ENCODE data around the gene DUOXA2.
"Not testable (repeated sequence)": the region's sequence is repeated elsewhere in the genome, so short reads cannot be mapped to it uniquely, and the experiment has no call there.

Gene DUOXA2

GRCh38 chr15:45117308-45118130, 3.4 kb downstream of the DUOXA2 start:
- no peak for DNase-seq

GRCh38 chr15:45118131-45118588, 4.0 kb downstream of the DUOXA2 start:
- DNase-seq = peak; percentile 90 to 93

DNA sequence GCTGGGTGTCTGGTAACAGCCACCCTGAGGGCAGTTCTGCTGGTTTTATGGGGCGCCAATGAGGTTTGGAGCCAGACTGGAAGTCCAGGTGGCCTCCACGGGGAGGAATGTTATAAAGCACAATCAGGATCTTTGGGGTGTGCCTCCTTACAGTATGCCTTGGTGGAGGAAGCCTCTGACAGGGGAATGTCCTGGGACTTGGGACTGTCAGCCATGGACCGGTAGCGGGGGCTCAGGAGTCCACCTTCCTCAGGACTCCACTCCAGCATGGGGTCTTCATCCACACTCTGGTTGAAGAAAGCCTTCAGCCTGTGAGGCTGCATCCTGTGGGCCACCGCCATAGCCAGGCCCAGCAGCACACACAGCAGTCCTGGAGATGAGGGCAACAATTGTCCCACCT, 4.9 kb downstream of the DUOXA2 start:
- DNase-seq = no peak

DNA sequence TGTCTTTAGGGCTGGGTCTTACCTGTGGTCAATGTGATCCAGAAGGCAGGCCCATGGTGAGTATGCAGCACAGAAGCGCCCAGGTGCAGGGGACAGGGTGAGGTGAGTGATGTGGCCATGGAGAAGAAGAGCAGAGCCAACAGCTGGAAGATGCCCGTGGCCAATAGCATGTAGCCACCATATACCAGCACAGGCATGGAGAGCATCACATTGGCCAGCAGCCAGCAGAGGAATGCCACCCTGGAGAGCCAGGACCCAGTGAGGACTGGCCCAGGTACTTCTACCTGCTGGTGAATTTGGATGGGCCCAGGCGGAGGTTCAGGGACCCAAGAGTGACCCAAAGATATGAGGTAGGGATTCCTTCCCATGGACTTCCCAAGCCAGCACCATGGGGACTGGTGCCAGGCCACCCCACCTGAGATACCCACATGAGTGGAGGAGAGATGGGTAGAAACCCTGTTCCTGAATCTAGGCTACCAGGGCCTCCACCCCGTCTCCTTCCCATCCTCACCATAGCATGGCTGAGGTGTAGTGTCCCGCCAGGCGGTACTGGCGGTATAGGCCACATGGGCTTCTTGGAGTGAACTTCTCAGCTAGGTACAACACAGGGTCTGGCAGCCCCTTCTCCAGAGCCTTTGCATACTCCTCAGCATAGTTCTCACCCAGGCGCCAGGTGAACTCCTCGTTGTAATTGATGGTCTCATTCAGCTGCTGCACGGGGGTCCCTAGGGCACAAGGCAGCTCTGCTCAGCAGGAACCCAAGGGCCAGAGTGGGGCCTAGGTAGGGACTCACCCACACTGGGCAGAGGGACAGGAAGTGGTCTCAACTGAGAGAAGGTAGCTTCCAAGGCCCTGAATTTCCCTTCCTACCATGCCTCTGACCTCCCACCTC, 6.2 kb downstream of the DUOXA2 start:
- DNase-seq = no peak

- no peak for DNase-seq
Measured at GRCh38 chr15:45121020-45121419, 6.9 kb downstream of the DUOXA2 start.

- DNase-seq = no peak
Measured at GRCh38 chr15:45121706-45122417, 7.7 kb downstream of the DUOXA2 start.

- DNase-seq = no peak
Measured at GRCh38 chr15:45122719-45123118, 8.6 kb downstream of the DUOXA2 start.

DNA sequence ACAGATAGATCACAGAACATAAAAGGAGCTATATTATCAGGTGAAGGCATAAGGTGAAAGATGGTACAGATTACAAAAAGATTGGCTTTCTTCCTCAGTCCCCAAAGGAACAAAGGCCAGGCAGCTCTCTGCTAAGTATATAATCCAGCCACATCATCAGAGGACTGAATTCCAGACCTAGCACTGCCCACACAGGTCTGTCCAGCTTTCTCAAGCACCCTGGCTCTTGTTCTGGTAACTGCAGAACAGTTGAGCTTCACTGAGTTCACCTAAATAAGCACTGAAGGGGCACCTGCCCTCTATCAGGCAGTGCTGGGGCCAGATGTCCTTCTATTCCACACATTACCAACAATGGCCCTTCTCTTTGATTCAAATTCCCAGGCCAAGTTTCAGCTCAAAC, 9.3 kb downstream of the DUOXA2 start:
- DNase-seq = no peak

DNA sequence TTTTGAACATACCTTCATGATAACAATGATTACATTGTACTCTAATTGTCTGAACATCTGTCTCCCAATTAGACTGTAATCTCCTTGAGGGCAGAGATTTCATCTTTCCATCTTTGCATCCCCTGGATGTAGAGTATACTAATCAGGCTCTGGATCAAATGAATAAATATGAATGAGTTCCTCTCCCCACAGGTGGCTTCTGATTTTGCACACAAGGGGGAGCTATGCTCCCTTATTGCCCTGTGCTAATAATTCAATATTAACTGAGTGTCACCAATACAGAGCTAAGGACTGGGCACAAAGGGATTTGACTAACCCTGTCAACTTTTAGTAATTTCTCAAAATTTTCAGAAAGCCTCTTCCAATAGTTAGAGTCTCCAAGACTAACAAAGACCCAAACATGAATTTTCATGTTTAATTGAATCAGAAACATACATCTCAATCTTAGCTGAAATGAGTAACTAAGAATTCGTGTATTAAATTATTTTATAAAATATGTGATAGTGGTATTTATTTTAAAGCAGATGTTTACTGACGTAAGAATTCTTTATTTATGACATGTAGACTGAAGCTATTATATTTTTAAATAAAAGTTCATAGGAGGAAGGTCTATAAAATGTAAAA, 12.5 kb downstream of the DUOXA2 start:
- DNase-seq = peak in 1 of 2 experiments; percentile 34

GRCh38 chr15:45128971-45129639, 15.0 kb downstream of the DUOXA2 start:
- DNase-seq = no peak

GRCh38 chr15:45129651-45130129, 15.6 kb downstream of the DUOXA2 start, which contains the start of the genes DUOX1 and DUOXA1:
Gene DUOX1, plus strand, starts transcription at chr15:45129994. Its CDS starts 1,973 bp downstream, at chr15:45131967.
Gene DUOXA1, minus strand, starts transcription at chr15:45129879. Its CDS starts 6,865 bp downstream, at chr15:45123014.
- DNase-seq = no peak

DNA sequence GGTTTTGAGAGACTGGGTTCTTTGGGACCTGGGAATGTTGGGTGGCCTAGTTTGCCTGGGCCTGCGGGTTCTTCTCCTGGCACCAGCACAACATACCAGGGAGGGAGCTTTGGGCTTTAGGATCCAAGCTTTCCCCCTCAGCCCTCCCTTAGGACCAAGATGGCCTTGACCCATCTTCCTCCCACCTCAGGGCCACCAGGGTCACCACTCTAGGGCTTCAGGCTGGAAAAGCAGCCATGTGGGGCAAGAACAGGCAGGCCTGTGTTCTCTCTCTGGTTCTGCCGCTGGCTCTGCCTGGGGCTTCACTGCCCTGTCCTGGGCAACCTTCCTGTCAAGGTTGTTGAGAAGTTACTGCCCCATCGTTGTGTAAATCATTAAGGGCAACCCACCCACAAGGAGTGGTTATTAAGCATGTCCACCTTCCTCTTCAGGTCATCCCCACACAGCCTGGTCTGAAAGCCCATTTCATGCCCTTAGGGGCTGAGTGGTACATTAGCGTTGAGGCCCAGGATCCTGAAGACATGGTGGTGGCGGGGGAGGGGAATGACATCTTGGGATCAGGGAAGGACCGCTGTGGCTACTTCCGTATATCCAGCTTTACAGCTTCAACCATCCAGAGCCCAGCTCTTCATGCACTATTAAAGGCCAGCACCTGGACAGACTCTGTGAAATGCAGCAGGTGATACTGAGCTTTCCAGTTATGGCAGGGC, 16.3 kb downstream of the DUOXA2 start:
- no peak for DNase-seq

DNA sequence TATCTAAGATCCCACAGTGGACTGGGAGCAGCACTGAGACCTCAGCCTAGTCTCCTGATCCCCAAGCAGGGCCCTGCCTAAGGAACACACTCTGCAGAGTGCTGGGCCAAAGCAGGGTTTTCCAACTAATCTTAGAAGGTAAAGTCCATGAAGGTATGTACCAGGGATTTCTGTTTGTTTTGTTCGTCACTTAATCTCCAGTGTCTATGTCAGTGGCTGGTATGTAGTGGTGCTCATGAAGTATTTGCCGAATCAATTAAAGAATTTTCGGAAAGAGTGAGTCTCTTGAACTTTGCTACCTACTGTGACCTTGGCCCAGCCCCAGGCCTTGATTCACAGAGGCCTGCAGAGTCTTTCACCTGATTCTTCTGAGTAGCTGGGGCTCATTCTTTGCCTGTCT, 17.4 kb downstream of the DUOXA2 start:
- no peak for DNase-seq

- DNase-seq = no peak
Measured at GRCh38 chr15:45132844-45133560, 18.9 kb downstream of the DUOXA2 start.

GRCh38 chr15:45133561-45133920, 19.4 kb downstream of the DUOXA2 start:
- DNase-seq = no peak

- no peak for DNase-seq
Measured at GRCh38 chr15:45134046-45134445, 19.9 kb downstream of the DUOXA2 start.

- DNase-seq = no peak
Measured at GRCh38 chr15:45134682-45135604, 20.8 kb downstream of the DUOXA2 start.

DNA sequence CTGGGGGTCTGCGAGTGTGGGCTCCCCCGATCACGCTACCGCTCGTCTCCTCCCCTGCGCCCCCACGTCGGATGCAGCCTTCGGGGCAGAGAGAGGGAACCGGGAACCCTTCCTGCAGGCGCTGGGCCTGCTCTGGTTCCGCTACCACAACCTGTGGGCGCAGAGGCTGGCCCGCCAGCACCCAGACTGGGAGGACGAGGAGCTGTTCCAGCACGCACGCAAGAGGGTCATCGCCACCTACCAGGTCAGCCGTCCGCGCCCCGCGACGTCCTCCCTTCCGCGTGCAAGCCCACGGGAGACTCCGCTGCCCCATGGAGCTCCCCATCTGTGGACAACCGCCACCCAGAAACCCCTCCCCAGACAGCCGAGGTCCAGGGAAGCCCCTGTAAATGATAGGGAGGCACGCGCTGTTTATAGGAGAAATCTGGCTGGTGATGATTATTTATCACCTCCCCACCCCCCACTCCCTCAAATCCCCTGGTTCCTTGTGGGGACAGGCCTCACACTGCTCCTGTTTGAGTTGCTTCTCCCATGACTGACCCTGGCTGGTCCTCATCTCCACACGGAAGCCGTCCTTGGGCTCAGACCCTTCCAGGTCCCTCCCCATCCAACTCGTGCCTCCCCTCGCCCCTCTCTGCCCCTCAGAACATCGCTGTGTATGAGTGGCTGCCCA, 21.7 kb downstream of the DUOXA2 start:
- DNase-seq = not testable (repeated sequence)

DNA sequence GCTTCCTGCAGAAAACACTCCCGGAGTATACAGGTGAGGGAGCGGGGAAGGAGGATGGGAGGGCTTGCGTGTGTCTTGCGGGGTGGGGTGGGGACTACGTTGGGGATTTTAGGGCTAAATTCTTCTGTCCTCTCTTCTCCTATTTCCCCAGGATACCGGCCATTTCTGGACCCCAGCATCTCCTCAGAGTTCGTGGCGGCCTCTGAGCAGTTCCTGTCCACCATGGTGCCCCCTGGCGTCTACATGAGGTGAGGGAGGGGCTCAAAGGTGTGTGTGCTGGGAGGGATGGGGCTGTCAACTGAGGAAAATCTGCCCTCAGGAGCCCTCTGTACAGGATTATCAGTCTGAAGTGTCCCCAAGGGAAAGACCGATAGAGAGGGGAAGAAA, 22.2 kb downstream of the DUOXA2 start:
- no peak for DNase-seq
